HG03064 (cell line): ENCODE measurements around the gene AKNA.
"Not testable (repeated sequence)": the region's sequence is repeated elsewhere in the genome, so short reads cannot be mapped to it uniquely, and the experiment has no call there.

Experiments
- ATAC-seq: cut with Tn5 transposase; IDR thresholded peaks from one replicate; pipeline ENCODE4 v1.9.1; 2021; ENCODE audit warnings: low read depth; ENCODE audit not compliant: unreplicated experiment

The AKNA gene

GRCh38 chr9:114344692-114345091 lies 43.1 kb downstream of the AKNA start:
- no peak for ATAC-seq

GRCh38 chr9:114344188-114344566 lies 43.6 kb downstream of the AKNA start:
- ATAC-seq = no peak

GRCh38 chr9:114343471-114344187 lies 44.2 kb downstream of the AKNA start:
- ATAC-seq = no peak

GRCh38 chr9:114342755-114343440 lies 44.9 kb downstream of the AKNA start:
- no peak for ATAC-seq

- no peak for ATAC-seq
Observed at GRCh38 chr9:114341991-114342390, 45.8 kb downstream of the AKNA start.

GRCh38 chr9:114341152-114341830 lies 46.5 kb downstream of the AKNA start:
- ATAC-seq = no peak

- ATAC-seq = no peak
Observed at GRCh38 chr9:114339130-114339908, 48.5 kb downstream of the AKNA start.

GRCh38 chr9:114338187-114338586 lies 49.6 kb downstream of the AKNA start:
- ATAC-seq = no peak

GRCh38 chr9:114336699-114337395 lies 50.9 kb downstream of the AKNA start:
- no peak for ATAC-seq

- no peak for ATAC-seq
Observed at GRCh38 chr9:114336157-114336556, 51.6 kb downstream of the AKNA start.

GRCh38 chr9:114335745-114336144 lies 52.0 kb downstream of the AKNA start:
- no peak for ATAC-seq

- ATAC-seq = no peak
Observed at GRCh38 chr9:114334490-114334889, 53.3 kb downstream of the AKNA start.

- not testable (repeated sequence) for ATAC-seq
Observed at GRCh38 chr9:114333718-114334117, 54.1 kb downstream of the AKNA start.

- not testable (repeated sequence) for ATAC-seq
Observed at GRCh38 chr9:114332474-114333040, 55.2 kb downstream of the AKNA start.

- ATAC-seq = not testable (repeated sequence)
Observed at GRCh38 chr9:114331229-114332195, 56.3 kb downstream of the AKNA start.

- no peak for ATAC-seq
Observed at GRCh38 chr9:114330636-114331035, 57.1 kb downstream of the AKNA start.

- ATAC-seq = not testable (repeated sequence)
Observed at GRCh38 chr9:114329625-114330022, 58.2 kb downstream of the AKNA start, which contains the start of gene ORM2. ORM2 (plus strand) TSS chr9:114329869; CDS start chr9:114329905, 36 bp downstream.

GRCh38 chr9:114328937-114329624 lies 58.7 kb downstream of the AKNA start:
- not testable (repeated sequence) for ATAC-seq
